Prostate gland (tissue), 2 donors: ENCODE results near the gene TAS1R1. TPM values are rescaled to one million over a fixed set of nuclear protein-coding genes. Genes with fewer than 3 reads are reported as not detected.

Experiments
- DNase-seq: peaks from one replicate; pipeline ENCODE4 v3.0.0-alpha.2; 2019; ENCODE audit warnings: low spot score
- H3K27ac ChIP-seq, 2 donors: fragments of 200-600 bp; sonication (generic); 2 replicates each; pipeline ENCODE4 v1.5.1; 2017 to 2019
- H3K27me3 ChIP-seq: fragments of 200-600 bp; sonication (generic); replicated peaks from 2 replicates; pipeline ENCODE4 v1.5.1; 2019; ENCODE audit not compliant: insufficient read depth
- H3K36me3 ChIP-seq, 2 donors: fragments of 200-600 bp; sonication (generic); 1 replicate in 1 of 2; 2 replicates in 1 of 2; pipeline versions ENCODE4 v1.5.1 to v1.8.1; 2017 to 2019
- H3K4me1 ChIP-seq: fragments of 200-600 bp; sonication (generic); replicated peaks from 2 replicates; pipeline ENCODE4 v1.5.1; 2019
- H3K4me3 ChIP-seq, 2 donors: fragments of 200-600 bp; sonication (generic); 2 replicates each; pipeline ENCODE4 v1.5.1; 2017 to 2019
- H3K9me3 ChIP-seq: fragments of 200-600 bp; sonication (generic); 2 replicates; pipeline ENCODE4 v1.5.1; 2017
- CTCF ChIP-seq, 4 experiments: fragments of 200-600 bp in 2 of 4; fragments of 450-650 bp in 2 of 4; sonication (generic) in 2 of 4; IDR thresholded peaks; 1 replicate in 3 of 4; 2 replicates in 1 of 4; pipeline ENCODE4 v1.5.1; 2016 to 2019; ENCODE audit warnings: antibody characterized with exemption in 4 of 4, mild to moderate bottlenecking in 2 of 4, moderate library complexity in 2 of 4
- POLR2A ChIP-seq: fragments of 450-650 bp; IDR thresholded peaks from one replicate; pipeline ENCODE4 v1.6.1; 2016; ENCODE audit warnings: antibody characterized with exemption, mild to moderate bottlenecking
- POLR2AphosphoS5 ChIP-seq: sonication (generic); formaldehyde crosslinking; IDR thresholded peaks from one replicate; pipeline ENCODE4 v1.6.1; 2017; ENCODE audit warnings: antibody characterized with exemption
- WGBS: methylation state at CpG from one replicate; pipeline ENCODE4 v1.1.5; 2018; 5-methylcytosine and 5-hydroxymethylcytosine counted together
- intact Hi-C: fragments of 100-400 bp; cut with DNase I; formaldehyde crosslinking; loops from one replicate; pipeline ENCODE4 v1.14.2; 2022
- total RNA-seq, 2 donors: library from RNA; depleted of rRNA; stranded (reverse); fragments of >200 nt; gene quantifications; one replicate each; pipeline ENCODE4 v1.1.0, GENCODE V29; 2016

Gene TAS1R1
- total RNA-seq, 2 donors from 2014 or later, result 1.5 TPM; not detected in 1

- intact Hi-C loops, result loop anchor here (5.0 kb wide), 1 partner anchor 38 kb away; no protein-coding TSS in a partner anchor
- Histone ChIP-seq H3K27ac (peak within 1 kb of the TSS; percentile 89 to 92), H3K4me3 (peak within 1 kb of the TSS; percentile 73 to 87)
Observed at GRCh38 chr1:6624710-6625583, 69.8 kb downstream of the TAS1R1 start, which contains the start of gene THAP3. TSS of gene THAP3 (plus strand) at chr1:6624868. CDS start at chr1:6625219, 351 bp downstream.

GRCh38 chr1:6625584-6626149 lies 70.6 kb downstream of the TAS1R1 start:
- Histone ChIP-seq H3K27me3 (no peaks in the 10 kb centered on the region), H3K9me3 (no peaks in the 10 kb centered on the region), H3K36me3 (peaks cover 0 to 7% of the 10 kb centered on the region in 2 donors), H3K4me1 (peaks cover 6% of the 10 kb centered on the region), H3K27ac (peak overlapping the region; percentile 89 to 92), H3K4me3 (peak overlapping the region; percentile 73 to 87)
- intact Hi-C loops, result loop anchor here (5.0 kb wide), 1 partner anchor 38 kb away; no protein-coding TSS in a partner anchor
- 6% methylated on average over 32 of the region's 32 CpGs for WGBS
- peak; percentile 23 for TF ChIP-seq POLR2AphosphoS5
- no peak for TF ChIP-seq CTCF (IDR thresholded peaks at IDR 0.05)
- no peak for DNase-seq

More at GRCh38 chr1:6624710-6625583, 69.8 kb downstream of the TAS1R1 start, which contains the start of gene THAP3:
- no peaks in the 10 kb centered on the region for H3K9me3 ChIP-seq
- H3K27me3 ChIP-seq, result no peaks in the 10 kb centered on the region
- TF ChIP-seq POLR2A (peak; percentile 42), CTCF (IDR thresholded peaks at IDR 0.05) (no peak), POLR2AphosphoS5 (peak; percentile 19)
- DNase-seq, result peak; percentile 82
- WGBS, result 4% methylated on average over 37 of the region's 73 CpGs
- peaks cover 4 to 7% of the 10 kb centered on the region in 2 donors for H3K36me3 ChIP-seq
- peaks cover 6% of the 10 kb centered on the region for H3K4me1 ChIP-seq

GRCh38 chr1:6627031-6627430 lies 71.9 kb downstream of the TAS1R1 start:
- intact Hi-C loops, result loop anchor here (5.0 kb wide), 1 partner anchor 40 kb away; no protein-coding TSS in a partner anchor
- TF ChIP-seq CTCF (IDR thresholded peaks at IDR 0.05), result no peak
- no peak for TF ChIP-seq POLR2AphosphoS5
- TF ChIP-seq POLR2A, result no peak
- H3K36me3 ChIP-seq, result no peaks in the 10 kb centered on the region
- peaks cover 6% of the 10 kb centered on the region for H3K4me1 ChIP-seq
- no peak for DNase-seq
- H3K27me3 ChIP-seq, result no peaks in the 10 kb centered on the region
- no peak overlapping the region for H3K4me3 ChIP-seq
- H3K27ac ChIP-seq, result no peak overlapping the region
- no peaks in the 10 kb centered on the region for H3K9me3 ChIP-seq
- 92% methylated on average over 9 of the region's 9 CpGs for WGBS

GRCh38 chr1:6627841-6628545 lies 72.9 kb downstream of the TAS1R1 start:
- Histone ChIP-seq H3K4me1 (peaks cover 4% of the 10 kb centered on the region), H3K27me3 (no peaks in the 10 kb centered on the region), H3K27ac (no peak overlapping the region), H3K36me3 (no peaks in the 10 kb centered on the region), H3K9me3 (no peaks in the 10 kb centered on the region), H3K4me3 (no peak overlapping the region)
- WGBS, result 86% methylated on average over 21 of the region's 21 CpGs
- DNase-seq, result no peak
- TF ChIP-seq CTCF (IDR thresholded peaks at IDR 0.05), result no peak
- no peak for TF ChIP-seq POLR2A
- TF ChIP-seq POLR2AphosphoS5, result no peak
- intact Hi-C loops, result loop anchor here (5.0 kb wide), 1 partner anchor 41 kb away; no protein-coding TSS in a partner anchor
